BJ (cell line): ENCODE results near the gene ZNF780B. TPM values are rescaled to one million over a fixed set of nuclear protein-coding genes. Genes with fewer than 3 reads are reported as not detected.

Source experiments
- CTCF ChIA-PET: fragments of 350-600 bp; formaldehyde crosslinking; extraction: SDS; loops from one replicate; lab custom pipeline; 2021; ENCODE audit warnings: antibody characterized with exemption, inconsistent platforms; lab: Yijun Ruan, JAX
- POLR2A ChIA-PET: fragments of 300-600 bp; sonication (Branson Sonifier 250); formaldehyde crosslinking; extraction: SDS; loops from one replicate; lab custom pipeline; 2021; ENCODE audit warnings: antibody characterized with exemption; lab: Charles Lee
- DNase-seq: peaks from one replicate; pipeline ENCODE4 v3.0.0-alpha.2; 2011; ENCODE audit warnings: low read depth
- H3K27me3 ChIP-seq: 2 replicates; pipeline ENCODE4 v1.6.0; 2011; ENCODE audit warnings: low read length; ENCODE audit not compliant: control insufficient read depth, insufficient read depth
- H3K36me3 ChIP-seq: 2 replicates; pipeline ENCODE4 v1.5.1; 2011; ENCODE audit warnings: low read length; ENCODE audit not compliant: control insufficient read depth, insufficient read depth
- H3K4me3 ChIP-seq: 2 replicates; pipeline ENCODE4 v1.5.1; 2011; ENCODE audit warnings: low read depth, mild to moderate bottlenecking, control low read depth, low read length
- CTCF ChIP-seq: IDR thresholded peaks from 2 replicates; pipeline ENCODE4 v1.5.1; 2011; ENCODE audit warnings: low read depth, mild to moderate bottlenecking, control low read depth, inconsistent platforms, low read length, moderate library complexity; ENCODE audit not compliant: insufficient read depth
- polyA plus RNA-seq: library from polyadenylated mRNA; depleted of rRNA; stranded (reverse); fragments of >200 nt; gene quantifications from 2 replicates; pipeline ENCODE4 v1.2.3, GENCODE V29; 2011

Gene ZNF780B
- polyA plus RNA-seq, 1 experiment: 2.3 TPM

GRCh38 chr19:40091205-40092129 lies 35.4 kb upstream of the ZNF780B start:
- peak overlapping the region; percentile 83 for H3K4me3 ChIP-seq
- DNase-seq: no peak

DNA sequence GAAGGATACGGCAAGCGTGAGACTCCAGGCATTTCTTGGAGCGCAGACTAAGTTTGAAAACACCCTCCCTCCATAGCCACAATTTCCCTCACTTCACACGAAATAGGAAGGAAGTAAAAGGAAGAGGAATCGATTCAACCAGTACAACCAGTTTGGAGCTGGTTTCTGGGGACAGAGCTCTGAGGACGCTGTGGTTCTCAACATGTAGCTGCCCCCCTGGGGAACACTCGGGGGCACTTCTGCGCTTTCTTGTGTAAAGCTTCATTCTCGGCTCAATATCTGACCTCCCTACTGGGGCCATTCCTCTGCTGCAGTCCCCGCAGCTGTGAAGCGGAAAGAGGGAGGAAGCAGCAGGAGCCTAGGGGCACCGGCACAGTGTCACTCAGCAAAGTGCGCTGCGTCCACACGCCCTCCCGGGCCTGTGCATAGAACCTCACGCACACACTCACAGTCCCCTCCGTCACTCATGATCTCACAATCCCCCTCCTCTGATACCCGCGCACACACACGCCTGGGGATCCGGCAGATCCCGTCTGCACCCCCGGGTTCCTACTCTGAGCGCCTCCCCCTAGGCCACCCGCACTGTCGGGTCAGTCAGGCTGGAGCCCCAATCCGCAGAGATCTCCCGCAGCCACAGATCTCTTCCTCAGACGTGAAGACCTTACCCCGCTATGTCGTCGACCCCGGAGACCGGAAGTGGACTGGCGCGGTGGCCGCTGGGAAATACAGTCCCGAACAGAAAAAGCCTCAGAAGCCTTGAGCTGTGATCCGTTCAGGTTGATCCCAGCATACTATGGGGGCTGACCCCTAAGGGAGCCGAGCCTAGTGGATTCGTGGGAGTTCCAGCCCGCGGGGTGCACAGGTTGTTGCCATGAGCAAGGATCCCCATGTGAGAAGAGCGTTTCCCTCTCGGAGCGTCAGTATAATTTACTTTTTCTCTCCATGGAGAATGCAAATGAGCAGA lies 34.5 kb upstream of the ZNF780B start, which contains the start of gene ZNF780A:
Gene ZNF780A, minus strand, starts transcription at position 703 of the 964 bp plus-strand sequence. CDS start 6,190 bp downstream, outside the sequence.
- POLR2A ChIA-PET: no interaction called here

More at GRCh38 chr19:40091205-40092129, 35.4 kb upstream of the ZNF780B start:
- Histone ChIP-seq H3K36me3 (no peaks in the 10 kb centered on the region), H3K27me3 (no peaks in the 10 kb centered on the region; the same call in 1 of the 2 replicates)
- ChIA-PET CTCF (interaction anchor here (0.6 to 1.6 kb wide), 2 partner anchors 248 to 840 kb away, joined by 3 to 4 read pairs; no protein-coding TSS in a partner anchor), POLR2A (no interaction called here)
- TF ChIP-seq CTCF: no peak

DNA sequence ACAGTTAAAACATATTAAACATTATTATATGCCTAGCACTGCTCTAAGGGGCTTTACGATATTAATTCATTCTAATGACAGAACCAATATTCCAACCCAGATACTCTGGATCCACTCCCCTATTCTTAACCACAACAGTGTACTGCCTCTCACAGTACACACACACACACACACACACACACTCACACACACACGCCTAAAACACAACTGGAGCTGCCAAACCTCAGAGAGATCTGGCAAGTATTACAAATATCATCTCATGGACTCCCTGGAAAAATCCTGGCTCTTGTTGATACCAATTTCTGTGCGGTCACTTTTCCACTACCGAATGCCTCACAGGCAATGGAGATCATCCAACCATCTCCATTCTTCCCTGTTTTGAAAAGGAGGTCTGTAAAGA lies 33.4 kb upstream of the ZNF780B start:
- Histone ChIP-seq H3K4me3 (peak overlapping the region; percentile 83), H3K36me3 (no peaks in the 10 kb centered on the region), H3K27me3 (no peaks in the 10 kb centered on the region)
- DNase-seq: no peak
- ChIA-PET CTCF (no interaction called here), POLR2A (no interaction called here)
- no peak for TF ChIP-seq CTCF

More for the DNA sequence above, 34.5 kb upstream of the ZNF780B start, which contains the start of gene ZNF780A:
- peak within 1 kb of the TSS; percentile 83 for H3K4me3 ChIP-seq
- CTCF ChIA-PET: interaction anchor here (0.6 to 1.6 kb wide), 2 partner anchors 247 to 841 kb away, joined by 3 to 4 read pairs; no protein-coding TSS in a partner anchor
- no peaks in the 10 kb centered on the region; the same call in 1 of the 2 replicates for H3K27me3 ChIP-seq
- no peak for TF ChIP-seq CTCF
- peak; percentile 19 for DNase-seq
- no peaks in the 10 kb centered on the region for H3K36me3 ChIP-seq

DNA sequence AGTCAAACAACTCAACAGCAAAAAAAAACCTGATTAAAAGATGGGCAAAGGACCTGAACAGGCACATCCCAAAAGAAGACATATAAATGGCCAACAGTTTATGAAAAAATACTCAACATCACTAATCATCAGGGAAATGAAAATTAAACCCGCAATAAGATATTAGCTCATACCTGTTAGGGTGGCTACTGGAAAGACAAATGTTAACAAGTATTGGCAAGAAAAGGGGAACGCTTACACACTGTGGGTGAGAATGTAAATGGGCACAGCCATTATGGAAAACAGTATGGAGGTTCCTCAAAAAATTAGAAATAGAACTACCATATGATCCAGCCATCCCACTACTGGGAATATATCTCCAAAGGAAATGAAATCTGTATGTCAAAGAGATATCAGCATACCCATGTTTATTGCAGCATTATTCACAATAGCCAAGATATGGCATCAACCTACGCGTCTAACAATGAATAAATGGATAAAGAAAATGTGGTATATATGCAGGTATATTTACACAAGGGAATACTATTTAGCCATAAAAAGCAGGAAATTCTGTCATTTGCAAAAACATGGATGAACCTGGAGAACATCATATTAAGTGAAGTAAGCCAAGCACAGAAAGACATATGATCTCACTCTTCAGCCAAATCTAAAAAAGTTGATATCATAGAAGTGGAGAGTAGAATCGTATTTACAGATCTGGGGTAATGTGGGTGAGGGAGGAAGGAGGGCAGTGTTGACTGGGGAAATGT lies 32.4 kb upstream of the ZNF780B start:
- ChIA-PET CTCF (no interaction called here), POLR2A (no interaction called here)
- no peak for DNase-seq
- Histone ChIP-seq H3K27me3 (no peaks in the 10 kb centered on the region), H3K4me3 (no peak overlapping the region), H3K36me3 (no peaks in the 10 kb centered on the region)
- no peak for TF ChIP-seq CTCF
